WTC11 (cell line): ENCODE measurements around the gene MTARC1. TPM values are rescaled to one million over a fixed set of nuclear protein-coding genes. Genes with fewer than 3 reads are reported as not detected.

Source experiments
- ATAC-seq: fragments of 200-7000 bp; cut with Tn5 transposase; 2 replicates; pipeline ENCODE4 v1.10.0; 2021; ENCODE audit warnings: mild to moderate bottlenecking, moderate library complexity
- CTCF ChIA-PET: fragments of 300-600 bp; sonication (Branson Sonifier 250); formaldehyde crosslinking; loops from one replicate; lab custom pipeline; 2021; ENCODE audit warnings: antibody characterized with exemption; lab: Charles Lee
- POLR2A ChIA-PET: fragments of 350-600 bp; sonication (Branson Sonifier 250); formaldehyde crosslinking; loops from one replicate; lab custom pipeline; 2021; ENCODE audit warnings: antibody characterized with exemption; lab: Charles Lee
- DNase-seq: peaks from one replicate; pipeline ENCODE4 v3.0.0; 2021; ENCODE audit warnings: low spot score
- H3K27ac Mint-ChIP-seq: 2 replicates; pipeline ENCODE4 v1.8.0; 2021; ENCODE audit warnings: mixed read lengths
- H3K27me3 Mint-ChIP-seq: 2 replicates; pipeline ENCODE4 v1.8.0; 2021; ENCODE audit warnings: low read depth, mild to moderate bottlenecking, moderate library complexity, mixed read lengths
- H3K36me3 Mint-ChIP-seq: 2 replicates; pipeline ENCODE4 v1.8.0; 2021; ENCODE audit warnings: mixed read lengths
- H3K4me1 Mint-ChIP-seq: 2 replicates; pipeline ENCODE4 v1.8.0; 2022; ENCODE audit warnings: mixed read lengths
- H3K4me3 Mint-ChIP-seq: 2 replicates; pipeline ENCODE4 v1.8.0; 2021; ENCODE audit warnings: mild to moderate bottlenecking, moderate library complexity, mixed read lengths
- H3K9me3 Mint-ChIP-seq: 2 replicates; pipeline ENCODE4 v1.8.0; 2021; ENCODE audit warnings: mixed read lengths
- IRF2 ChIP-seq: sonication (generic); formaldehyde crosslinking; IDR thresholded peaks from 2 replicates; pipeline ENCODE4 v1.8.0; 2022; ENCODE audit warnings: low read depth, missing genetic modification reagents, borderline replicate concordance
- JUN ChIP-seq: sonication (generic); formaldehyde crosslinking; IDR thresholded peaks from 2 replicates; pipeline ENCODE4 v1.8.0; 2023; ENCODE audit warnings: mild to moderate bottlenecking, missing genetic modification reagents
- NFYB ChIP-seq: sonication (generic); formaldehyde crosslinking; conservative IDR thresholded peaks from 2 replicates; pipeline ENCODE4 v1.8.0; 2022; ENCODE audit warnings: low read depth, missing genetic modification reagents
- RELA ChIP-seq: sonication (generic); formaldehyde crosslinking; IDR thresholded peaks from 2 replicates; pipeline ENCODE4 v1.8.1; 2022; ENCODE audit warnings: missing genetic modification reagents, mild to moderate bottlenecking, borderline replicate concordance
- RORB ChIP-seq: fragments of 250-450 bp; sonication (Bioruptor Pico); IDR thresholded peaks from 2 replicates; pipeline ENCODE4 v1.9.0; 2021; ENCODE audit warnings: mild to moderate bottlenecking
- SMAD4 ChIP-seq: sonication (generic); formaldehyde crosslinking; IDR thresholded peaks from 2 replicates; pipeline ENCODE4 v1.8.0; 2022; ENCODE audit warnings: mild to moderate bottlenecking, missing genetic modification reagents
- SP1 ChIP-seq: sonication (generic); formaldehyde crosslinking; conservative IDR thresholded peaks from 2 replicates; pipeline ENCODE4 v1.8.1; 2022; ENCODE audit warnings: missing genetic modification reagents
- TEAD4 ChIP-seq: sonication (generic); formaldehyde crosslinking; IDR thresholded peaks from 2 replicates; pipeline ENCODE4 v1.8.0; 2022; ENCODE audit warnings: mild to moderate bottlenecking, missing genetic modification reagents
- ZNF281 ChIP-seq: sonication (generic); formaldehyde crosslinking; IDR thresholded peaks from 2 replicates; pipeline ENCODE4 v1.8.0; 2023; ENCODE audit warnings: mild to moderate bottlenecking, missing genetic modification reagents
- total RNA-seq: library from RNA; stranded (reverse); gene quantifications from 3 replicates; pipeline ENCODE4 v1.2.3, GENCODE V29; 2021

MTARC1 gene
- total RNA-seq, 1 experiment from 2014 or later: 25.8 TPM

- H3K9me3 Mint-ChIP-seq: peaks cover 12% of the 10 kb centered on the region
- no peak overlapping the region for H3K27ac Mint-ChIP-seq
- H3K36me3 Mint-ChIP-seq: no peaks in the 10 kb centered on the region; the same call in 1 of the 2 replicates
- ATAC-seq: no peak
- DNase-seq: no peak
- no peak overlapping the region for H3K4me3 Mint-ChIP-seq
- TF ChIP-seq RORB (CRISPR knock-in tag) (no peak), SP1 (no peak), IRF2 (CRISPR knock-in tag) (no peak)
- POLR2A ChIA-PET: no interaction called here
- CTCF ChIA-PET: interaction anchor here (2.1 kb wide), 1 partner anchor 19 kb away, joined by 10 read pairs; no protein-coding TSS in a partner anchor
- H3K4me1 Mint-ChIP-seq: peaks cover 13% of the 10 kb centered on the region
- no peaks in the 10 kb centered on the region; the same call in 1 of the 2 replicates for H3K27me3 Mint-ChIP-seq
Measured at GRCh38 chr1:220828950-220829586, 42.4 kb downstream of the MTARC1 start.

DNA sequence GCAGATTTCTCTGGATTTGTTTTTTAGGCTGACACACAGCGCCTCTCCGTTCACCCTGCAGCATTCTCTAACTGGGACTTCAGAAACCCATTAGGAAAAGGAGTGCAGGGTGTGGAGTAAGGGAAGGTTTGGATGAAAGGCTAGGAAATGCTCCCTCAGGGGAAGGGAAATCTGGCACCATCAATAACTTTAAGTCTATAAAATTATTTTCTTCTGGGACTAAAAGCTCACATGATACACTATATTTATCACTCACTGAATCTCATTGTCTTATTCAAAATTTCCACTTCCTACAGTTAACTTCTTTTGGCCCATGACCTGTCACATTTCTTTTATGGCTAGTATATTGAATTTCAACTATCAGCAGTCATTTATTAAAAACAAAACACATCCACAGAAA is 46.7 kb downstream of the MTARC1 start:
- Mint-ChIP-seq H3K27me3 (no peaks in the 10 kb centered on the region; the same call in 1 of the 2 replicates), H3K9me3 (peaks cover 12% of the 10 kb centered on the region), H3K4me1 (no peaks in the 10 kb centered on the region; the same call in 1 of the 2 replicates), H3K27ac (no peak overlapping the region), H3K36me3 (no peaks in the 10 kb centered on the region; the same call in 1 of the 2 replicates), H3K4me3 (no peak overlapping the region)
- TF ChIP-seq NFYB (no peak), RELA (CRISPR knock-in tag) (no peak), JUN (CRISPR knock-in tag) (no peak)
- POLR2A ChIA-PET: no interaction called here
- DNase-seq (no peak), ATAC-seq (no peak)
- CTCF ChIA-PET: no interaction called here

- no peaks in the 10 kb centered on the region; the same call in 1 of the 2 replicates for H3K27me3 Mint-ChIP-seq
- TF ChIP-seq ZNF281 (CRISPR knock-in tag) (no peak), SMAD4 (no peak), TEAD4 (CRISPR knock-in tag) (no peak)
- ChIA-PET POLR2A (interaction anchor here (0.5 kb wide), 1 partner anchor 1788 kb away, joined by 3 read pairs; no protein-coding TSS in a partner anchor), CTCF (no interaction called here)
- H3K4me1 Mint-ChIP-seq: no peaks in the 10 kb centered on the region
- H3K9me3 Mint-ChIP-seq: peaks cover 12% of the 10 kb centered on the region
- H3K27ac Mint-ChIP-seq: no peak overlapping the region
- no peak overlapping the region for H3K4me3 Mint-ChIP-seq
- ATAC-seq: no peak
- H3K36me3 Mint-ChIP-seq: no peaks in the 10 kb centered on the region; the same call in 1 of the 2 replicates
- DNase-seq: no peak
Measured at GRCh38 chr1:220834155-220834870, 47.6 kb downstream of the MTARC1 start.

Other genes starting within 250 kb of the MTARC1 start
- 10.0 to 11.5 TPM (median 11.1 TPM) in 3 replicates for gene C1orf115, start 96.5 kb upstream of the MTARC1 start, total RNA-seq
- 12.5 to 15.5 TPM (median 15.2 TPM) in 3 replicates for gene MTARC2, start 38.6 kb upstream of the MTARC1 start, total RNA-seq
- 0.30 to 0.53 TPM in 2 of 3 replicates, not detected in the other for gene HLX, start 92.5 kb downstream of the MTARC1 start, total RNA-seq